ENCODE results near the gene TNS2. TPM values are rescaled to one million over a fixed set of nuclear protein-coding genes. Genes with fewer than 3 reads are reported as not detected.
A peak's percentile ranks its signal among the peaks of the same experiment; 100 is the strongest.

The TNS2 gene
- total and polyA plus RNA-seq, 9 of the 15 experiments (the other 6 are each of a cell fraction or from before 2014, with no cell fraction given): 0.28 to 3.1 (median 1.2) TPM; not detected in 1

DNA sequence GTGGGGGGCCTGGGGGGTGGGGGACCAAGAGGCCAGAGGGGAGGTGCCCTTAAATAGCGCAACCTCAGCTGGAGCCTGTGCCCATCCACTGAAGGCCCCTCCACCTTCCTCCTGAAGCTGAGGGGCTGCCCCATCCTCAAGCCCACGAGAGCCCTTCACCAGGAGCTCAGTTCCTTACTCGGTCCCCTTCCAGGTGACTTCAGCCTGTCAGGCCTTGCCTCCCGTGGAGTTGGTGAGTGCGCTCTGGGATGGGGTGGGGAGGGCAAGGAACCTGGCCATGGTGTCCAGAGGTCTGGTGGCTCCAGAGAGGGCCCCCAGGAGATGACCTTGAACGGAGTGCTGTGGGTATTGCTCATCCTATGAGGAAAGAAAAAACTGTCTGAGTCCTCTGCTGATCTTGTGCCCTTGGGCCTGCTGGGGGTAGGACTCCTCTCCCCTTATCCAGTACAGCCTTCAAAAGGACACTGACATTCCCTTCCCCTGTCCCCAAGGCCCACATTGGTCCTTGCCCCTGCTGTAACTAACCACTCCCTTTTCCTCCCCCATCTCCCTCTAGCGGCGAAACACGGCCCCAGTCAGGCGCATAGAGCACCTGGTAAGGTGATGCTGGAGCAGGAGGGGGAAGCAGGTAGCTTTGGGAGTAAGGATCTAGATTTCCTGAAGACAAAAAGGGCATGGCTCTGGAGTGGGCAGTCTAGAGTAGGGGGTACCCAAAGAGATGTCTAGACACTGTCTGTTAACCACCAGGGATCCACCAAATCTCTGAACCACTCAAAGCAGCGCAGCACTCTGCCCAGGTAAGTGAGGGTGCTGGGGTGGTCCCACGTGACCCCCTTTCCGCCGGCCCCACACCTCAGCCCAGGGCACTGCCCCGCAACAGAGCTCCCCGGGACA, 3.6 kb downstream of the TNS2 start (continued):
- TF ChIP-seq, protein P1, sequence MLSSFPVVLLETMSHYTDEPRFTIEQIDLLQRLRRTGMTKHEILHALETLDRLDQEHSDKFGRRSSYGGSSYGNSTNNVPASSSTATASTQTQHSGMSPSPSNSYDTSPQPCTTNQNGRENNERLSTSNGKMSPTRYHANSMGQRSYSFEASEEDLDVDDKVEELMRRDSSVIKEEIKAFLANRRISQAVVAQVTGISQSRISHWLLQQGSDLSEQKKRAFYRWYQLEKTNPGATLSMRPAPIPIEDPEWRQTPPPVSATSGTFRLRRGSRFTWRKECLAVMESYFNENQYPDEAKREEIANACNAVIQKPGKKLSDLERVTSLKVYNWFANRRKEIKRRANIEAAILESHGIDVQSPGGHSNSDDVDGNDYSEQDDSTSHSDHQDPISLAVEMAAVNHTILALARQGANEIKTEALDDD (IDR thresholded peaks at IDR 0.05): peak; percentile 43; the same call in 1 of the 2 replicates
- TF ChIP-seq, protein P2, sequence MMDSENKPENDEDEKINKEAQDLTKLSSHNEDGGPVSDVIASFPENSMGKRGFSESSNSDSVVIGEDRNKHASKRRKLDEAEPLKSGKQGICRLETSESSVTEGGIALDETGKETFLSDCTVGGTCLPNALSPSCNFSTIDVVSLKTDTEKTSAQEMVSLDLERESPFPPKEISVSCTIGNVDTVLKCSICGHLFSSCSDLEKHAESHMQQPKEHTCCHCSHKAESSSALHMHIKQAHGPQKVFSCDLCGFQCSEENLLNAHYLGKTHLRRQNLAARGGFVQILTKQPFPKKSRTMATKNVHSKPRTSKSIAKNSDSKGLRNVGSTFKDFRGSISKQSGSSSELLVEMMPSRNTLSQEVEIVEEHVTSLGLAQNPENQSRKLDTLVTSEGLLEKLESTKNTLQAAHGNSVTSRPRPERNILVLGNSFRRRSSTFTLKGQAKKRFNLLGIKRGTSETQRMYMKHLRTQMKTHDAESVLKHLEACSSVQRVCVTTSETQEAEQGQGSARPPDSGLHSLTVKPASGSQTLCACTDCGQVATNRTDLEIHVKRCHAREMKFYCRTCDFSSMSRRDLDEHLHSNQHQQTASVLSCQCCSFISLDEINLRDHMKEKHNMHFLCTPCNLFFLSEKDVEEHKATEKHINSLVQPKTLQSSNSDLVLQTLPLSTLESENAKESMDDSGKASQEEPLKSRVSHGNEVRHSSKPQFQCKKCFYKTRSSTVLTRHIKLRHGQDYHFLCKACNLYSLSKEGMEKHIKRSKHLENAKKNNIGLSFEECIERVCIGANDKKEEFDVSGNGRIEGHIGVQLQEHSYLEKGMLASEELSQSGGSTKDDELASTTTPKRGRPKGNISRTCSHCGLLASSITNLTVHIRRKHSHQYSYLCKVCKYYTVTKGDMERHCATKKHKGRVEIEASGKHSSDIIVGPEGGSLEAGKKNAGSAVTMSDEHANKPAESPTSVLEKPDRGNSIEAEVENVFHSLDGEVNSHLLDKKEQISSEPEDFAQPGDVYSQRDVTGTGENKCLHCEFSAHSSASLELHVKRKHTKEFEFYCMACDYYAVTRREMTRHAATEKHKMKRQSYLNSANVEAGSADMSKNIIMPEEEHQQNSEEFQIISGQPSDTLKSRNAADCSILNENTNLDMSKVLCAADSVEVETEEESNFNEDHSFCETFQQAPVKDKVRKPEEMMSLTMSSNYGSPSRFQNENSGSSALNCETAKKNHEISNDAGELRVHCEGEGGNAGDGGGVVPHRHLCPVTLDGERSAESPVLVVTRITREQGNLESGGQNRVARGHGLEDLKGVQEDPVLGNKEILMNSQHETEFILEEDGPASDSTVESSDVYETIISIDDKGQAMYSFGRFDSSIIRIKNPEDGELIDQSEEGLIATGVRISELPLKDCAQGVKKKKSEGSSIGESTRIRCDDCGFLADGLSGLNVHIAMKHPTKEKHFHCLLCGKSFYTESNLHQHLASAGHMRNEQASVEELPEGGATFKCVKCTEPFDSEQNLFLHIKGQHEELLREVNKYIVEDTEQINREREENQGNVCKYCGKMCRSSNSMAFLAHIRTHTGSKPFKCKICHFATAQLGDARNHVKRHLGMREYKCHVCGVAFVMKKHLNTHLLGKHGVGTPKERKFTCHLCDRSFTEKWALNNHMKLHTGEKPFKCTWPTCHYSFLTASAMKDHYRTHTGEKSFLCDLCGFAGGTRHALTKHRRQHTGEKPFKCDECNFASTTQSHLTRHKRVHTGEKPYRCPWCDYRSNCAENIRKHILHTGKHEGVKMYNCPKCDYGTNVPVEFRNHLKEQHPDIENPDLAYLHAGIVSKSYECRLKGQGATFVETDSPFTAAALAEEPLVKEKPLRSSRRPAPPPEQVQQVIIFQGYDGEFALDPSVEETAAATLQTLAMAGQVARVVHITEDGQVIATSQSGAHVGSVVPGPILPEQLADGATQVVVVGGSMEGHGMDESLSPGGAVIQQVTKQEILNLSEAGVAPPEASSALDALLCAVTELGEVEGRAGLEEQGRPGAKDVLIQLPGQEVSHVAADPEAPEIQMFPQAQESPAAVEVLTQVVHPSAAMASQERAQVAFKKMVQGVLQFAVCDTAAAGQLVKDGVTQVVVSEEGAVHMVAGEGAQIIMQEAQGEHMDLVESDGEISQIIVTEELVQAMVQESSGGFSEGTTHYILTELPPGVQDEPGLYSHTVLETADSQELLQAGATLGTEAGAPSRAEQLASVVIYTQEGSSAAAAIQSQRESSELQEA (IDR thresholded peaks at IDR 0.05; ENCODE audit: low read depth): no peak
- TF ChIP-seq WHSC1 (IDR thresholded peaks at IDR 0.05; ENCODE audit: low read length) (no peak), XRCC5 (IDR thresholded peaks at IDR 0.05; ENCODE audit: low read depth, low read length) (peak; percentile 37; the same call in 1 of the 2 replicates), CREM (IDR thresholded peaks at IDR 0.05; ENCODE audit: low read depth) (0 out of 2 replicates have a peak, but pooled peaks have one; percentile 32), TBP (optimal IDR thresholded peaks at IDR 0.05; ENCODE audit: low read depth, low read length) (no peak), PHF20 (IDR thresholded peaks at IDR 0.05; ENCODE audit: partially characterized antibody) (no peak), SRF (CRISPR knock-in tag; IDR thresholded peaks at IDR 0.05) (no peak), ZNF436 (CRISPR knock-in tag; IDR thresholded peaks at IDR 0.05) (no peak), PCBP1 (IDR thresholded peaks at IDR 0.05; ENCODE audit: low read depth, low read length, poor library complexity, severe bottlenecking) (no peak), BRCA1 (IDR thresholded peaks at IDR 0.05) (no peak), BRCA1 (CRISPR knock-in tag; IDR thresholded peaks at IDR 0.05) (no peak), ZNF23 (CRISPR knock-in tag; IDR thresholded peaks at IDR 0.05) (no peak), HCFC1 (IDR thresholded peaks at IDR 0.05; ENCODE audit: low read depth, low read length) (no peak)
- TF ChIP-seq, protein P3, sequence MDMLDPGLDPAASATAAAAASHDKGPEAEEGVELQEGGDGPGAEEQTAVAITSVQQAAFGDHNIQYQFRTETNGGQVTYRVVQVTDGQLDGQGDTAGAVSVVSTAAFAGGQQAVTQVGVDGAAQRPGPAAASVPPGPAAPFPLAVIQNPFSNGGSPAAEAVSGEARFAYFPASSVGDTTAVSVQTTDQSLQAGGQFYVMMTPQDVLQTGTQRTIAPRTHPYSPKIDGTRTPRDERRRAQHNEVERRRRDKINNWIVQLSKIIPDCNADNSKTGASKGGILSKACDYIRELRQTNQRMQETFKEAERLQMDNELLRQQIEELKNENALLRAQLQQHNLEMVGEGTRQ (CRISPR knock-in tag; IDR thresholded peaks at IDR 0.05): peak; percentile 55; the same call in 1 of the 2 replicates
- TF ChIP-seq, protein P4, sequence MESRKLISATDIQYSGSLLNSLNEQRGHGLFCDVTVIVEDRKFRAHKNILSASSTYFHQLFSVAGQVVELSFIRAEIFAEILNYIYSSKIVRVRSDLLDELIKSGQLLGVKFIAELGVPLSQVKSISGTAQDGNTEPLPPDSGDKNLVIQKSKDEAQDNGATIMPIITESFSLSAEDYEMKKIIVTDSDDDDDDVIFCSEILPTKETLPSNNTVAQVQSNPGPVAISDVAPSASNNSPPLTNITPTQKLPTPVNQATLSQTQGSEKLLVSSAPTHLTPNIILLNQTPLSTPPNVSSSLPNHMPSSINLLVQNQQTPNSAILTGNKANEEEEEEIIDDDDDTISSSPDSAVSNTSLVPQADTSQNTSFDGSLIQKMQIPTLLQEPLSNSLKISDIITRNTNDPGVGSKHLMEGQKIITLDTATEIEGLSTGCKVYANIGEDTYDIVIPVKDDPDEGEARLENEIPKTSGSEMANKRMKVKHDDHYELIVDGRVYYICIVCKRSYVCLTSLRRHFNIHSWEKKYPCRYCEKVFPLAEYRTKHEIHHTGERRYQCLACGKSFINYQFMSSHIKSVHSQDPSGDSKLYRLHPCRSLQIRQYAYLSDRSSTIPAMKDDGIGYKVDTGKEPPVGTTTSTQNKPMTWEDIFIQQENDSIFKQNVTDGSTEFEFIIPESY (CRISPR knock-in tag; IDR thresholded peaks at IDR 0.05): no peak
